ENCODE measurements around the gene CTSH.
A peak's percentile ranks its signal among the peaks of the same experiment; 100 is the strongest.
"Not testable (repeated sequence)": the region's sequence is repeated elsewhere in the genome, so short reads cannot be mapped to it uniquely, and the experiment has no call there.

Gene CTSH

GRCh38 chr15:78930577-78931388 is 14.1 kb downstream of the CTSH start:
- in situ Hi-C loops (cut with HindIII; ENCODE audit: low pct_ligation_motif_present, low sequenced_read_pairs) = no loop called here
- Histone ChIP-seq H3K27ac (peak overlapping the region; percentile 13), H3K4me3 (ENCODE audit: low read depth, low read length) (no peak overlapping the region), H3K27me3 (replicated peaks) (no peaks in the 10 kb centered on the region), H3K36me3 (replicated peaks) (no peaks in the 10 kb centered on the region)
- peak; percentile 87 for DNase-seq
- TF ChIP-seq CTCF (IDR thresholded peaks at IDR 0.05; ENCODE audit: low read depth, low read length, missing control alignments) = no peak

GRCh38 chr15:78929536-78930264 is 15.1 kb downstream of the CTSH start:
- DNase-seq = no peak
- H3K36me3 ChIP-seq (replicated peaks) = peaks cover 3% of the 10 kb centered on the region
- no peaks in the 10 kb centered on the region for H3K27me3 ChIP-seq (replicated peaks)
- no peak overlapping the region for H3K27ac ChIP-seq
- in situ Hi-C loops (cut with HindIII; ENCODE audit: low pct_ligation_motif_present, low sequenced_read_pairs) = no loop called here
- no peak overlapping the region for H3K4me3 ChIP-seq (ENCODE audit: low read depth, low read length)
- no peak for TF ChIP-seq CTCF (IDR thresholded peaks at IDR 0.05; ENCODE audit: low read depth, low read length, missing control alignments)

GRCh38 chr15:78928616-78929093 is 16.2 kb downstream of the CTSH start:
- no peak for DNase-seq
- TF ChIP-seq CTCF (IDR thresholded peaks at IDR 0.05; ENCODE audit: low read depth, low read length, missing control alignments) = no peak
- no peaks in the 10 kb centered on the region for H3K27me3 ChIP-seq (replicated peaks)
- H3K4me3 ChIP-seq (ENCODE audit: low read depth, low read length) = no peak overlapping the region
- in situ Hi-C loops (cut with HindIII; ENCODE audit: low pct_ligation_motif_present, low sequenced_read_pairs) = no loop called here
- peaks cover 4% of the 10 kb centered on the region for H3K36me3 ChIP-seq (replicated peaks)
- no peak overlapping the region for H3K27ac ChIP-seq

- H3K4me3 ChIP-seq (ENCODE audit: low read depth, low read length); H3K27me3 ChIP-seq (replicated peaks); DNase-seq; H3K36me3 ChIP-seq (replicated peaks); in situ Hi-C loops (cut with HindIII; ENCODE audit: low pct_ligation_motif_present, low sequenced_read_pairs); H3K27ac ChIP-seq: not testable (repeated sequence)
These were observed 16.7 kb downstream of the CTSH start for GRCh38 chr15:78928176-78928575.

- Histone ChIP-seq H3K36me3 (replicated peaks) (peaks cover 15% of the 10 kb centered on the region), H3K27me3 (replicated peaks) (no peaks in the 10 kb centered on the region), H3K4me3 (ENCODE audit: low read depth, low read length) (no peak overlapping the region), H3K27ac (no peak overlapping the region)
- no peak for TF ChIP-seq CTCF (IDR thresholded peaks at IDR 0.05; ENCODE audit: low read depth, low read length, missing control alignments)
- in situ Hi-C loops (cut with HindIII; ENCODE audit: low pct_ligation_motif_present, low sequenced_read_pairs) = no loop called here
- no peak for DNase-seq
These were observed 17.6 kb downstream of the CTSH start for GRCh38 chr15:78927077-78927790.
